Measurements from ENCODE around the gene FFAR4. TPM values are rescaled to one million over a fixed set of nuclear protein-coding genes. Genes with fewer than 3 reads are reported as not detected.

FFAR4 gene
- total and polyA plus RNA-seq, 2 of the 4 experiments (the other 2 are of a cell fraction) = not detected

DNA sequence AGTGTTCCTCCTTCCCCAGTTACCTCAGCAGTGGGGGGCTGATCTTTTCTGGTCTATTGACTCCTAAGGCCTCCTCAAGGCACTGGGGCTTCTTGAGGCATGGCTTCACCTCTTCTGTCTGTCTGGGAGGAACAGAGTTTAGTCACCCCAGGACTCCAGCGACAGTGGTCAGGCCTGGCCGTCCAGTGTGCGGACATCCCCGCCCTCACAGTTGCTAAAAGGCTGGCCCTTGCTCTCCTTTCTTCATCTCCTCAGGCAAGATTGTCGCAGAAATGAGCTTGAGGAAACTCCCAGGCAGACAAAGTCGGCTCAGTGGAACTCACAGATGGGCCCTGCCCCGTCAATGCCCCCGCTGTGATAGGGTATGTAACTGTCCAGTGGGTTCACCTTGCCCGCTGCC is 7.0 kb upstream of the FFAR4 start:
- Histone ChIP-seq H2BK5ac (ENCODE audit: low read depth, low read length, poor library complexity, severe bottlenecking) (no peak overlapping the region), H4K91ac (ENCODE audit: insufficient read depth, low read depth, low read length) (no peak overlapping the region), H3K9me3 (ENCODE audit: control insufficient read depth, insufficient read depth, low read length) (peaks cover 5% of the 10 kb centered on the region), H2AFZ (replicated peaks; ENCODE audit: low read length, poor library complexity) (no peak overlapping the region), H2AK5ac (ENCODE audit: low read depth, low read length) (no peak overlapping the region), H2BK15ac (ENCODE audit: low read depth, low read length) (no peak overlapping the region), H3K4me1 (ENCODE audit: control insufficient read depth, insufficient read depth, low read length) (no peaks in the 10 kb centered on the region), H3K4ac (ENCODE audit: low read depth, low read length) (no peak overlapping the region), H2AK9ac (replicated peaks; ENCODE audit: low read depth, low read length, poor library complexity) (no peak overlapping the region), H2BK120ac (ENCODE audit: low read depth, low read length) (no peak overlapping the region), H3K9ac (ENCODE audit: low read depth, low read length) (no peak overlapping the region), H3K9me1 (ENCODE audit: insufficient read depth, low read length) (no peaks in the 10 kb centered on the region), H3K23ac (ENCODE audit: low read depth, low read length) (no peak overlapping the region), H3K18ac (ENCODE audit: low read depth, low read length) (no peak overlapping the region), H4K5ac (ENCODE audit: low read depth, low read length) (no peak overlapping the region), H3K14ac (replicated peaks; ENCODE audit: low read depth, low read length) (no peak overlapping the region), H4K20me1 (ENCODE audit: insufficient read depth, low read length) (no peaks in the 10 kb centered on the region), H4K8ac (ENCODE audit: low read depth in 2 of 2, low read length in 2 of 2) (no peak overlapping the region), H3K79me1 (ENCODE audit: low read depth in 1 of 2, low read length in 2 of 2) (no peaks in the 10 kb centered on the region), H3K4me2 (ENCODE audit: low read depth, low read length) (no peak overlapping the region), H3K36me3 (ENCODE audit: control insufficient read depth, insufficient read depth, low read length) (no peaks in the 10 kb centered on the region), H3K27ac (ENCODE audit: insufficient read depth, low read length) (no peak overlapping the region), H2BK20ac (ENCODE audit: low read depth, low read length) (no peak overlapping the region), H3K4me3 (ENCODE audit: insufficient read depth, low read depth, low read length) (no peak overlapping the region), H3K56ac (ENCODE audit: extremely low read depth, insufficient read depth, low read length) (no peak overlapping the region), H3K27me3 (ENCODE audit: control insufficient read depth, insufficient read depth, low read length) (peaks cover 26% of the 10 kb centered on the region)
- CTCF ChIA-PET = no interaction called here
- TF ChIP-seq RFX5 (IDR thresholded peaks at IDR 0.05; ENCODE audit: low read depth, low read length) (no peak), CHD1 (IDR thresholded peaks at IDR 0.05; ENCODE audit: low read depth, low read length) (no peak)
- ATAC-seq (ENCODE audit: low read depth) (no peak), DNase-seq (no peak)
- no TSS peak for BruUV-seq (replicated peaks)
- dilution Hi-C loops (cut with HindIII; ENCODE audit: low sequenced_read_pairs, unreplicated experiment) (no loop called here), intact Hi-C loops (cut with micrococcal nuclease) (no loop called here), in situ Hi-C loops (cut with MboI; ENCODE audit: low sequenced_read_pairs) (loop anchor here (10.0 kb wide), 1 partner anchor 115 kb away; no protein-coding TSS in a partner anchor)
- WGBS, 2 experiments (ENCODE audit: extremely low coverage in 2 of 2, insufficient read length in 1 of 2) = 70% methylated on average over 2 of the region's 9 CpGs; no CpG with 5 or more reads in 1 of the 2 experiments
- POLR2A ChIA-PET (ENCODE audit: unreplicated experiment) = no interaction called here
